ENCODE data around the gene KLHL36. TPM values are rescaled to one million over a fixed set of nuclear protein-coding genes. Genes with fewer than 3 reads are reported as not detected.
A peak's percentile ranks its signal among the peaks of the same experiment; 100 is the strongest.

Gene KLHL36
- total and polyA plus RNA-seq, 9 of the 15 experiments (the other 6 are each of a cell fraction or from before 2014, with no cell fraction given): 2.1 to 51.2 (median 18.5) TPM

GRCh38 chr16:84686707-84687298 lies 38.5 kb downstream of the KLHL36 start (continued):
- TF ChIP-seq CTCFL (IDR thresholded peaks at IDR 0.05; ENCODE audit: borderline replicate concordance, insufficient read depth, low read depth, low read length, poor library complexity, severe bottlenecking): no peak
- no peak for TF ChIP-seq TEAD1 (CRISPR knock-in tag; IDR thresholded peaks at IDR 0.05)
- TF ChIP-seq POLR2H (tag; IDR thresholded peaks at IDR 0.05; ENCODE audit: low read depth): no peak
- TF ChIP-seq NEUROD1 (IDR thresholded peaks at IDR 0.05; ENCODE audit: borderline replicate concordance, low read depth, low read length, partially characterized antibody): no peak
- TF ChIP-seq ZFP30 (CRISPR knock-in tag; IDR thresholded peaks at IDR 0.05; ENCODE audit: borderline replicate concordance): no peak
- peak; percentile 52; the same call in 1 of the 2 replicates for TF ChIP-seq DPF2 (IDR thresholded peaks at IDR 0.05)
- no peak for TF ChIP-seq ZNF316 (IDR thresholded peaks at IDR 0.05)
- TF ChIP-seq ZC3H4 (CRISPR knock-in tag; IDR thresholded peaks at IDR 0.05; ENCODE audit: borderline replicate concordance): no peak
- TF ChIP-seq BRD4 (IDR thresholded peaks at IDR 0.05): no peak
- TF ChIP-seq CGGBP1 (CRISPR knock-in tag; IDR thresholded peaks at IDR 0.05): no peak
- no peak for TF ChIP-seq MNT (conservative IDR thresholded peaks at IDR 0.05)
- no peak for TF ChIP-seq MTA2 (IDR thresholded peaks at IDR 0.05; ENCODE audit: low read depth)
- TF ChIP-seq TRIM24 (IDR thresholded peaks at IDR 0.05): 0 out of 4 replicates have a peak, but pooled peaks of 1 of the 2 experiments have one; percentile 19
- TF ChIP-seq MAX (CRISPR knock-in tag; IDR thresholded peaks at IDR 0.05): peak; percentile 49; the same call in 1 of the 2 replicates
- TF ChIP-seq RBM25 (IDR thresholded peaks at IDR 0.05; ENCODE audit: low read depth, low read length, severe bottlenecking): peak; percentile 23
- no peak for TF ChIP-seq GABPB1 (CRISPR knock-in tag; IDR thresholded peaks at IDR 0.05)
- TF ChIP-seq TOE1 (IDR thresholded peaks at IDR 0.05; ENCODE audit: borderline replicate concordance): no peak
- TF ChIP-seq TOE1 (CRISPR knock-in tag; IDR thresholded peaks at IDR 0.05; ENCODE audit: borderline replicate concordance, low read depth): no peak
- TF ChIP-seq GATAD2A (IDR thresholded peaks at IDR 0.05): no peak
- TF ChIP-seq CEBPG (CRISPR knock-in tag; IDR thresholded peaks at IDR 0.05): no peak
- no peak for TF ChIP-seq CEBPG (tag; conservative IDR thresholded peaks at IDR 0.05 in 1 of 2, IDR thresholded peaks at IDR 0.05 in 1 of 2)
- TF ChIP-seq PKNOX1 (IDR thresholded peaks at IDR 0.05): peak; percentile 25; the same call in 1 of the 2 replicates
- TF ChIP-seq RAD51 (IDR thresholded peaks at IDR 0.05; ENCODE audit: borderline replicate concordance, low read depth): peak; percentile 63; the same call in 1 of the 2 replicates
